Hematopoietic multipotent progenitor cell treated with erythropoietin and hydrocortisone succinate and interleukin-3 and kit ligand, for 17 days (in vitro differentiated cells): Measurements from ENCODE around the gene ADAM23.

Experiments
- DNase-seq: peaks from one replicate; pipeline ENCODE4 v3.0.0-alpha.2; 2015; ENCODE audit warnings: low spot score

ADAM23 gene

GRCh38 chr2:206502729-206503128 lies 59.4 kb downstream of the ADAM23 start:
- no peak for DNase-seq

- DNase-seq: no peak
Observed at GRCh38 chr2:206511283-206511682, 68.0 kb downstream of the ADAM23 start.

GRCh38 chr2:206512999-206513398 lies 69.7 kb downstream of the ADAM23 start:
- no peak for DNase-seq

GRCh38 chr2:206515580-206515979 lies 72.2 kb downstream of the ADAM23 start:
- DNase-seq: no peak

- DNase-seq: no peak
Observed at GRCh38 chr2:206518997-206519396, 75.7 kb downstream of the ADAM23 start.

GRCh38 chr2:206520450-206520849 lies 77.1 kb downstream of the ADAM23 start:
- DNase-seq: no peak

GRCh38 chr2:206521115-206521514 lies 77.8 kb downstream of the ADAM23 start:
- DNase-seq: no peak

GRCh38 chr2:206521612-206522011 lies 78.3 kb downstream of the ADAM23 start:
- DNase-seq: no peak

- DNase-seq: no peak
Observed at GRCh38 chr2:206526416-206526815, 83.1 kb downstream of the ADAM23 start.

GRCh38 chr2:206527153-206527552 lies 83.8 kb downstream of the ADAM23 start:
- DNase-seq: no peak

GRCh38 chr2:206530727-206531126 lies 87.4 kb downstream of the ADAM23 start:
- DNase-seq: no peak

GRCh38 chr2:206531996-206532543 lies 88.7 kb downstream of the ADAM23 start:
- no peak for DNase-seq

GRCh38 chr2:206533977-206534376 lies 90.6 kb downstream of the ADAM23 start:
- no peak for DNase-seq

GRCh38 chr2:206535260-206535986 lies 92.1 kb downstream of the ADAM23 start:
- no peak for DNase-seq

- DNase-seq: no peak
Observed at GRCh38 chr2:206540757-206541156, 97.4 kb downstream of the ADAM23 start.

- DNase-seq: no peak
Observed at GRCh38 chr2:206543073-206543472, 99.7 kb downstream of the ADAM23 start.

- no peak for DNase-seq
Observed at GRCh38 chr2:206548383-206548782, 105.1 kb downstream of the ADAM23 start.

GRCh38 chr2:206555721-206556120 lies 112.4 kb downstream of the ADAM23 start:
- no peak for DNase-seq

GRCh38 chr2:206556357-206556949 lies 113.1 kb downstream of the ADAM23 start:
- no peak for DNase-seq

- no peak for DNase-seq
Observed at GRCh38 chr2:206557321-206557720, 114.0 kb downstream of the ADAM23 start.

- no peak for DNase-seq
Observed at GRCh38 chr2:206558492-206558891, 115.2 kb downstream of the ADAM23 start.

- no peak for DNase-seq
Observed at GRCh38 chr2:206561962-206562361, 118.6 kb downstream of the ADAM23 start.

GRCh38 chr2:206562375-206562774 lies 119.0 kb downstream of the ADAM23 start:
- DNase-seq: no peak

GRCh38 chr2:206563374-206563773 lies 120.0 kb downstream of the ADAM23 start:
- DNase-seq: no peak
